Thyroid gland (tissue), 4 donors: Measurements from ENCODE around the gene DNAI1. TPM values are rescaled to one million over a fixed set of nuclear protein-coding genes. Genes with fewer than 3 reads are reported as not detected.

Experiments
- DNase-seq, 2 donors: peaks; one replicate each; pipeline ENCODE4 v3.0.0-alpha.2; 2019
- H3K27ac ChIP-seq, 3 donors: fragments of 200-600 bp; sonication (generic); 1 replicate in 2 of 3; 2 replicates in 1 of 3; pipeline ENCODE4 v1.5.1; 2016 to 2019; ENCODE audit warnings: mild to moderate bottlenecking in 1 of 3, moderate library complexity in 1 of 3
- H3K27me3 ChIP-seq: fragments of 200-600 bp; sonication (generic); one replicate; pipeline ENCODE4 v1.5.1; 2019
- H3K36me3 ChIP-seq, 2 donors: fragments of 200-600 bp; sonication (generic); one replicate each; pipeline ENCODE4 v1.5.1; 2016 to 2019
- H3K4me1 ChIP-seq, 2 donors: fragments of 200-600 bp; sonication (generic); one replicate each; pipeline ENCODE4 v1.5.1; 2017 to 2019
- H3K4me3 ChIP-seq, 3 donors: fragments of 200-600 bp; sonication (generic); replicated peaks in 1 of 3; 1 replicate in 2 of 3; 2 replicates in 1 of 3; pipeline ENCODE4 v1.5.1; 2016; ENCODE audit warnings: mild to moderate bottlenecking in 1 of 3
- H3K9me3 ChIP-seq: fragments of 200-600 bp; sonication (generic); one replicate; pipeline ENCODE4 v1.5.1; 2017
- POLR2A ChIP-seq, 2 donors: fragments of 450-650 bp; IDR thresholded peaks; one replicate each; pipeline ENCODE4 v1.6.1; 2017; ENCODE audit warnings: antibody characterized with exemption in 2 of 2, mild to moderate bottlenecking in 2 of 2, moderate library complexity in 1 of 2
- WGBS, 2 donors: methylation state at CpG; one replicate each; pipeline ENCODE4 v1.1.5; 2017; 5-methylcytosine and 5-hydroxymethylcytosine counted together
- intact Hi-C: fragments of 100-400 bp; cut with DNase I; formaldehyde crosslinking; loops from one replicate; pipeline ENCODE4 v1.15.1; 2023
- total RNA-seq, 4 donors: library from RNA; depleted of rRNA; stranded (reverse); fragments of >200 nt; gene quantifications; one replicate each; pipeline ENCODE4 v1.2.3, GENCODE V29; 2016
- TF ChIP-seq, protein P1 (sequence below), 6 experiments: fragments of 200-600 bp in 3 of 6; fragments of 450-650 bp in 3 of 6; sonication (generic) in 3 of 6; IDR thresholded peaks; one replicate each; pipeline ENCODE4 v1.5.1; 2016 to 2019; ENCODE audit warnings: antibody characterized with exemption in 6 of 6, mild to moderate bottlenecking in 2 of 6, inconsistent platforms in 1 of 6, moderate library complexity in 1 of 6

DNAI1 gene
- total RNA-seq, 4 donors from 2014 or later = 0.81 to 0.89 TPM; not detected in 2

DNA sequence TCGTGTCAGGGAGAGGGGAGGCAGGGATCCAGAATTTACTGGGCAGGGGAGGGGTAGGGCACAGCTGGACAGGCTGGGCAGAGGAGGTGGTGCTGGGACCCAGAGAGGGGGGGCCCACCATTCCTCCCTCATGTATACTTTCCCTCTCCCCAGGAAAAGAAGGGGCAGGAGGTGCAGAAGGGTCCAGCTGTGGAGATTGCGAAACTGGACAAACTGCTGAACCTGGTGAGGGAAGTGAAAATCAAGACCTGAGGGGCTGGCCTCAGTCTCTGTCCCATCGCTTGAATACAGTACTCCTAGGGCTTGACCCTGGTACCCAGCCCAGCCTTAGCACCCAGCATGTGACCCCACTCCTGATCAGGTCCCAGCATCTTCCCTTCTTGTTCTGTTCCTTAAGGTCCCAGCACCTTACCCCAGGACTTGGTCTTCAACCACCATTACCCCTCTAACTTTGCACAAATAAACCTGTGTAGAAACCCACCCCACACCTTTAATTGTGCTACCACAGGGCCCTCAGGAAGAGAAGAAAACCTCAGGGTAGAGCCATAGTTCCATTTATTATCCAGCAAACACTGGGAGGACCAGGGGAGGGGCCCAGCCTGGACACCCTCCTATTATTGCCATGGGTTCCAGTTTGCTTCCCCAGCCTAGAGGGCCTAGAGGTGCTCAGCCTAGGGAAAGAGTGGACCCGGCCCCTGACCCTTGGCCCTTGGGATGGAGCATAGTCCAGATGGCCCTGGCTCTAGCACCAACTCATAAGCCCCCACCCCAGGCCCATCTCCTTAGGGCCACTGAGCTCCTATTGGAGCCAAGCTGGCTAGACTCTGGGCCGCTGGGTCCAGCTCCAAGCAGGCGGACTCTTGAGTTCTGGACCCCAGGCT is 62.1 kb downstream of the DNAI1 start:
- Histone ChIP-seq H3K27ac (no peak overlapping the region), H3K9me3 (no peaks in the 10 kb centered on the region), H3K27me3 (no peaks in the 10 kb centered on the region), H3K4me1 (peaks cover 6 to 10% of the 10 kb centered on the region in 2 donors), H3K36me3 (no peaks in the 10 kb centered on the region), H3K4me3 (no peak overlapping the region)
- intact Hi-C loops = no loop called here
- no peak for DNase-seq
- WGBS, 2 donors = 85 to 89% methylated on average over 3 to 6 of the region's 6 CpGs
- TF ChIP-seq, protein P1, sequence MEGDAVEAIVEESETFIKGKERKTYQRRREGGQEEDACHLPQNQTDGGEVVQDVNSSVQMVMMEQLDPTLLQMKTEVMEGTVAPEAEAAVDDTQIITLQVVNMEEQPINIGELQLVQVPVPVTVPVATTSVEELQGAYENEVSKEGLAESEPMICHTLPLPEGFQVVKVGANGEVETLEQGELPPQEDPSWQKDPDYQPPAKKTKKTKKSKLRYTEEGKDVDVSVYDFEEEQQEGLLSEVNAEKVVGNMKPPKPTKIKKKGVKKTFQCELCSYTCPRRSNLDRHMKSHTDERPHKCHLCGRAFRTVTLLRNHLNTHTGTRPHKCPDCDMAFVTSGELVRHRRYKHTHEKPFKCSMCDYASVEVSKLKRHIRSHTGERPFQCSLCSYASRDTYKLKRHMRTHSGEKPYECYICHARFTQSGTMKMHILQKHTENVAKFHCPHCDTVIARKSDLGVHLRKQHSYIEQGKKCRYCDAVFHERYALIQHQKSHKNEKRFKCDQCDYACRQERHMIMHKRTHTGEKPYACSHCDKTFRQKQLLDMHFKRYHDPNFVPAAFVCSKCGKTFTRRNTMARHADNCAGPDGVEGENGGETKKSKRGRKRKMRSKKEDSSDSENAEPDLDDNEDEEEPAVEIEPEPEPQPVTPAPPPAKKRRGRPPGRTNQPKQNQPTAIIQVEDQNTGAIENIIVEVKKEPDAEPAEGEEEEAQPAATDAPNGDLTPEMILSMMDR (IDR thresholded peaks at IDR 0.05) = no peak
- TF ChIP-seq POLR2A (IDR thresholded peaks at IDR 0.05) = no peak

DNA sequence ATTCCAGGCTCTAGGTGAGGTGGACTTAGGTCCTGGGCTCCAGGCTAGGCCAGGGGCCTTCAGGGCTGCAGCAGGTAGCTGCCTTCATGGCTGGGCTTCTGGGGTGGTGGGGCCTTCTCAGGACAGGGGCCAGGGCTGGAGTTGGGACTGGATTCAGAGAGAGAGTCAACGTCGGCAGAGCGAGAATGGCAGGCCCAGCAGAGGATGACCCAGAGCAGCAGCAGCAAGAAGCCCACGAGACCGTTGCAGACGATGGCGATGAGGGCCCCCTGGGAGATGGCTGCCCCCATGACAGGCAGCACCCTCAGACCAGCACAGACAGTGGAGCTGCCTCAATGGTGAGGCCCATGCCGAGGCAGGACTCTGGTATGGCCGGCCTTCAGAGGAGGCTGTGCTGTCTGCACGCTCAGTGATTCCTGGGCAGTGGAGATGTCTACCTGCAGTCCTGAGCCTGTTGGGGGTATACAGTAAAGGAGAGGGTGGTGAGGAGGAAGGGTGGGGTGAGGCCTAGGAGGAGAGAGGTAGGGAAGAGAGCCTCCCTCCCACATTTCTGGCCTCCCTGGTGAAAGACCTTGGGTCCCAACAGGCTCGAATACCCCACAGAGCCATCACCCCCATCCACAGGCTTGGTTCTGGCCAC is 62.9 kb downstream of the DNAI1 start:
- Histone ChIP-seq H3K4me3 (no peak overlapping the region), H3K36me3 (no peaks in the 10 kb centered on the region), H3K4me1 (peaks cover 6 to 10% of the 10 kb centered on the region in 2 donors), H3K9me3 (no peaks in the 10 kb centered on the region), H3K27ac (no peak overlapping the region), H3K27me3 (no peaks in the 10 kb centered on the region)
- no peak for DNase-seq
- TF ChIP-seq, protein P1 (IDR thresholded peaks at IDR 0.05) = no peak
- TF ChIP-seq POLR2A (IDR thresholded peaks at IDR 0.05) = no peak
- 95 to 97% methylated on average over 9 to 11 of the region's 11 CpGs for WGBS, 2 donors
- intact Hi-C loops = no loop called here

DNA sequence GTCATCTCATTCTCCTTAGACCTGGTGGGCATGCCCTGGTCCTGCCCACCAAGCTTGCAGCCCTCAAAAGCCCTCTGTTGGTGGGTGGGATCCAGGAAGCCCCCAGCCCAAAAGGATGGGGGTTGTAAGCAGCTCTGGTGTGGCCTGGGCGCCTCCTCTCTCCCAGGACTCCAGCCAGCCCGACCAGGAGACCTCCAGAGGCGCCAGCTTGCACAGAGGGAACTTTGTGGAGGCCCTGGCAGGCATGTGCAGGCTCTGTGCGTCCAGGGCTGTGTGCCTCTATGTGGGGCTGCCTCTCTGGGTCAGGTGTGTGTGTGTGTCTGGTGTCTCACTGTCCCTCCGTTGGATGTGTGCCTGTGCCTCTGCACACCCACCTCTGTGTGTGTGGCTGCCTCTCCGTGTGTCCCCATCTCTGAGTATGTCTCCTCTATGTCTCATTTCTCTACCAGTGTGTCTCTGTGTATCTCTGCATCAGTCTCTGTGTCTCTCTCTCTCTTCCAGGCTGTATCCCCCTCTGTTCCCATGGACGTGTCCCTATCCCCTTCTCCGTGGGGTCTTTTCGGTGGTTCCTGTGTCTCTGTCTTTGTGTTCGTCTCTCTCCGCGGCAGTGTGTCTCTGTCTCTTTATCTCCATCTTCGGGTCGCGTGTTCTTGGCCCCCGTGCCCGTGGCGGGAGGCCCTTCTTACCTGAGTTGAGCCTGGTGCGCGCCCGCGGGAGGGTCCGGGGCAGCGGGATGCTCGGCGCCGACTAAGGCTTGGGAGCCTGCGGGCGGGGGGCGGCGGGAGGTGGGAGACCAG is 63.7 kb downstream of the DNAI1 start:
- Histone ChIP-seq H3K4me3 (peak overlapping the region in 1 of 3 donors; percentile 35), H3K27me3 (no peaks in the 10 kb centered on the region), H3K4me1 (peaks cover 6 to 10% of the 10 kb centered on the region in 2 donors), H3K36me3 (no peaks in the 10 kb centered on the region), H3K27ac (no peak overlapping the region), H3K9me3 (no peaks in the 10 kb centered on the region)
- WGBS, 2 donors = 21 to 29% methylated on average over 16 to 30 of the region's 31 CpGs
- intact Hi-C loops = no loop called here
- TF ChIP-seq POLR2A (IDR thresholded peaks at IDR 0.05) = no peak
- TF ChIP-seq, protein P1 (IDR thresholded peaks at IDR 0.05) = no peak
- DNase-seq = peak in 1 of 2 donors; percentile 9

DNA sequence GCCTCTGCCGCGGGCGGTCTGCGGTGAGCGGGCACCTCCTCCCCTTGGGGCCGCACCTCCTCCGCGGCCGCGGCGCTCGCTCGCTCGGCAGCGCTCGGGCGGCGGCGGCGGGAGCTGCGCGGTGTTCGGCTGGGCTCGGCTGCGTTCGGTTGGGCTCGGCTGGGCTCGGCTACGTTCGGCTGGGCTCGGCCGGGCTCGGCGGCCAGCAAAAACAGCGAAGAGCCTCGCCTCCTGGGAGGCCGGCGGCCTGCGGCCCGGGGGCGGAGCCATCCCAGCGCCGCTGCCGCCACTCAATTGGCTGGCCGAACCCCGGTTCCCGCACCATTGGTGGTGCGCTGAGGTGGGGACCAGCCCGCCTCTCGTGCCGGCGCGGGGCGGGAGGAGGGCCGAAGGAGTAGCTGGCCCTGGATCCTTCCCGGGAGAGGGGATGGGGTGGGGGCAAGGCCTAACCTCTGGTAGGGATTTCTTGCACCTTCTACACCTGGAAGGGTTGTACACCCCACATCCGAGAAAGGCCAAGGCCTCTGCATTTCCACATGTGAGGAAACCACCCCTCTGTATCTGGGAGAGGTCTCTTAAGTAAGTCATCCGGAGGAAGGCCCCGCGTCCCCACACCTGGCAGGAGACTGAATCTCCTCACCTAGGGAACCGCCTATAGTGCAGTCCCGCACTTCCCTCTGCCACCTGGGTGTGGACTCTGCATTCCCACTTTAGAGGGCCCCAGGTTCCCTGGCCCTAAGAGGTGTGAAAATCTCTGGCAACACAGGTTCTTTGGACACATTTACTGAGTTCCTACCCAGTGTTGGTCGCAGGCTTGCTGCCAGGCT is 64.6 kb downstream of the DNAI1 start, which contains the start of gene ENHO:
TSS of gene ENHO (minus strand) at position 20 of the 827 bp plus-strand sequence. CDS start 1,295 bp downstream, outside the sequence.
- WGBS, 2 donors = 8 to 32% methylated on average over 7 to 24 of the region's 63 CpGs
- Histone ChIP-seq H3K27ac (no peak within 1 kb of the TSS), H3K36me3 (no peaks in the 10 kb centered on the region), H3K27me3 (no peaks in the 10 kb centered on the region), H3K4me3 (peak within 1 kb of the TSS in 1 of 3 donors; percentile 35), H3K9me3 (no peaks in the 10 kb centered on the region), H3K4me1 (peaks cover 6 to 10% of the 10 kb centered on the region in 2 donors)
- intact Hi-C loops = no loop called here
- TF ChIP-seq, protein P1 (IDR thresholded peaks at IDR 0.05) = peak in 1 of 6 experiments; percentile 10
- TF ChIP-seq POLR2A (IDR thresholded peaks at IDR 0.05) = no peak
- peak; percentile 87 to 88 for DNase-seq
